Measurements from ENCODE around the gene LMTK3.
"Not testable (repeated sequence)": the region's sequence is repeated elsewhere in the genome, so short reads cannot be mapped to it uniquely, and the experiment has no call there.

LMTK3 gene

GRCh38 chr19:48487544-48487943 lies 24.1 kb downstream of the LMTK3 start:
- no peak for DNase-seq

- DNase-seq = not testable (repeated sequence)
These were observed 24.9 kb downstream of the LMTK3 start for GRCh38 chr19:48486706-48487105.

GRCh38 chr19:48484931-48485612 lies 26.6 kb downstream of the LMTK3 start:
- DNase-seq = no peak

GRCh38 chr19:48484247-48484893 lies 27.3 kb downstream of the LMTK3 start:
- DNase-seq = no peak

- no peak for DNase-seq
These were observed 28.3 kb downstream of the LMTK3 start for GRCh38 chr19:48483301-48483700.

GRCh38 chr19:48481846-48482639 lies 29.6 kb downstream of the LMTK3 start:
- DNase-seq = no peak

GRCh38 chr19:48480558-48481500 lies 30.8 kb downstream of the LMTK3 start:
- DNase-seq = no peak

GRCh38 chr19:48480183-48480557 lies 31.5 kb downstream of the LMTK3 start:
- peak; percentile 43 for DNase-seq

GRCh38 chr19:48479686-48480085 lies 31.9 kb downstream of the LMTK3 start:
- no peak for DNase-seq

GRCh38 chr19:48478339-48479256 lies 33.0 kb downstream of the LMTK3 start:
- no peak for DNase-seq

GRCh38 chr19:48477698-48478338 lies 33.8 kb downstream of the LMTK3 start:
- DNase-seq = no peak

GRCh38 chr19:48477067-48477685 lies 34.5 kb downstream of the LMTK3 start:
- DNase-seq = no peak

GRCh38 chr19:48476176-48476575 lies 35.5 kb downstream of the LMTK3 start:
- DNase-seq = no peak

- no peak for DNase-seq
These were observed 36.1 kb downstream of the LMTK3 start for GRCh38 chr19:48475369-48476068.

GRCh38 chr19:48474084-48474592 lies 37.5 kb downstream of the LMTK3 start:
- DNase-seq = no peak

GRCh38 chr19:48473161-48473966 lies 38.3 kb downstream of the LMTK3 start:
- no peak for DNase-seq

- no peak for DNase-seq
These were observed 39.8 kb downstream of the LMTK3 start for GRCh38 chr19:48471836-48472235.

GRCh38 chr19:48470856-48471255 lies 40.8 kb downstream of the LMTK3 start:
- DNase-seq = no peak
